Esophagus squamous epithelium (tissue), 4 donors: ENCODE results near the gene NEUROG1.

Experiments used
- CTCF ChIP-seq, 6 experiments: fragments of 450-650 bp in 4 of 6; fragments of 200-600 bp in 2 of 6; sonication (generic) in 2 of 6; IDR thresholded peaks; one replicate each; pipeline ENCODE4 v1.5.1; 2016 to 2019; ENCODE audit warnings: antibody characterized with exemption in 6 of 6, mild to moderate bottlenecking in 4 of 6, moderate library complexity in 4 of 6
- POLR2A ChIP-seq, 4 donors: fragments of 450-650 bp; IDR thresholded peaks; one replicate each; pipeline ENCODE4 v1.6.1; 2017; ENCODE audit warnings: antibody characterized with exemption in 4 of 4, mild to moderate bottlenecking in 4 of 4, moderate library complexity in 3 of 4

GRCh38 chr5:135514116-135514515 lies 21.6 kb downstream of the NEUROG1 start:
- no peak for TF ChIP-seq POLR2A (IDR thresholded peaks at IDR 0.05)
- TF ChIP-seq CTCF (IDR thresholded peaks at IDR 0.05): no peak
